BLaER1 treated with 17β-estradiol and CSF1 and Interleukin-3, amounts not matched to agents 10 nM and 100 nM (cell line): ENCODE data around the gene KAZN.

Experiments used
- H3K27ac ChIP-seq, 11 experiments: shearing (Covaris generic); formaldehyde crosslinking; 2 replicates each; pipeline ENCODE4 v1.8.1; 2022
- H3K27me3 ChIP-seq, 11 experiments: shearing (Covaris generic); formaldehyde crosslinking; 2 replicates each; pipeline ENCODE4 v1.8.1; 2022
- H3K36me3 ChIP-seq, 11 experiments: shearing (Covaris generic); formaldehyde crosslinking; 2 replicates each; pipeline ENCODE4 v1.8.1; 2022
- H3K4me1 ChIP-seq, 10 experiments: shearing (Covaris generic); formaldehyde crosslinking; 2 replicates each; pipeline ENCODE4 v1.8.1; 2022
- H3K4me2 ChIP-seq, 11 experiments: shearing (Covaris generic); formaldehyde crosslinking; 2 replicates each; pipeline ENCODE4 v1.8.1; 2022
- H3K4me3 ChIP-seq, 10 experiments: shearing (Covaris generic); formaldehyde crosslinking; 2 replicates each; pipeline ENCODE4 v1.8.1; 2022
- H3K9ac ChIP-seq, 11 experiments: shearing (Covaris generic); formaldehyde crosslinking; 2 replicates each; pipeline ENCODE4 v1.8.1; 2022
- H3K9me3 ChIP-seq, 11 experiments: shearing (Covaris generic); formaldehyde crosslinking; replicated peaks in 1 of 11; 2 replicates each; pipeline ENCODE4 v1.8.1; 2022
- H4K20me1 ChIP-seq, 11 experiments: shearing (Covaris generic); formaldehyde crosslinking; 2 replicates each; pipeline ENCODE4 v1.8.1; 2022
- Cebpa-rat ChIP-seq, 11 experiments: shearing (Covaris generic); IDR thresholded peaks; 2 replicates each; pipeline ENCODE4 v1.8.1; 2022

Gene KAZN

GRCh38 chr1:14778898-14779865, 180.7 kb downstream of the KAZN start:
- peaks cover 18 to 68% (median 55%) of the 10 kb centered on the region in 10 experiments for H3K4me1 ChIP-seq
- H4K20me1 ChIP-seq, result no peaks in the 10 kb centered on the region
- H3K27ac ChIP-seq, result peak overlapping the region in 8 of 11 experiments; percentile 70 to 88 (median 80); a peak in 16 of 22 replicates
- peak overlapping the region in 8 of 11 experiments; percentile 43 to 73 (median 58); a peak in 12 of 22 replicates for H3K9ac ChIP-seq
- no peak overlapping the region for H3K4me3 ChIP-seq
- no peak for TF ChIP-seq Cebpa-rat (IDR thresholded peaks at IDR 0.05)
- no peaks in the 10 kb centered on the region for H3K27me3 ChIP-seq
- peak overlapping the region; percentile 43 to 92 (median 79); a peak in 19 of 22 replicates for H3K4me2 ChIP-seq
- no peaks in the 10 kb centered on the region for H3K36me3 ChIP-seq
- peaks cover 0 to 20% (median 5%) of the 10 kb centered on the region in 11 experiments; a peak in 10 of 22 replicates for H3K9me3 ChIP-seq

GRCh38 chr1:14780271-14780670, 181.8 kb downstream of the KAZN start:
- Histone ChIP-seq H3K9me3 (peaks cover 0 to 17% (median 6%) of the 10 kb centered on the region in 11 experiments; a peak in 11 of 22 replicates), H4K20me1 (no peaks in the 10 kb centered on the region), H3K4me1 (peaks cover 18 to 67% (median 55%) of the 10 kb centered on the region in 10 experiments), H3K36me3 (no peaks in the 10 kb centered on the region), H3K9ac (no peak overlapping the region), H3K4me2 (peak overlapping the region in 6 of 11 experiments; percentile 22 to 79 (median 62); a peak in 8 of 22 replicates), H3K27me3 (no peaks in the 10 kb centered on the region), H3K27ac (0 out of 22 replicates have a peak overlapping the region, but pooled peaks of 2 of the 11 experiments have one; percentile 15 to 30), H3K4me3 (no peak overlapping the region)
- TF ChIP-seq Cebpa-rat (IDR thresholded peaks at IDR 0.05), result no peak

DNA sequence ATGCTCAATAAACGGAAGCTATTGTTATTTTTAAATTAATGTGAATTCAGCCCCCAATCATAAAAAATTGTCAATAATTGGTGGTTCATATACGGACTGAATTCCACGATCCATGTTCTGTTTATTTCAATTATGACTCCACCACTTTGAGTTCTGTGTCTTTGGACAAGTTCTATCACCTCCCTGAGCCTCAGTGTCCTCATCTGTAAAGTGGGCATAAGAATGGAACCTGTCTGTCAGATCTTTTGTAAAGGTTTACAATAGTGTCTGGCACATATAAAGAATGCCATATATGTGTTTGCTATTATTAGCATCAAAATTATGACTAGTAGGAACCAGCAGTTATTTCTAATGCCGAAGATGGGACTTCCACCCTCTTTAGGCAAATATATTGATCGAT, 183.3 kb downstream of the KAZN start:
- H3K4me3 ChIP-seq, result no peak overlapping the region
- no peaks in the 10 kb centered on the region for H3K36me3 ChIP-seq
- no peaks in the 10 kb centered on the region for H3K27me3 ChIP-seq
- H3K9me3 ChIP-seq, result peaks cover 0 to 8% (median under 1%) of the 10 kb centered on the region in 11 experiments; a peak in 4 of 22 replicates
- H4K20me1 ChIP-seq, result no peaks in the 10 kb centered on the region
- H3K9ac ChIP-seq, result no peak overlapping the region
- peaks cover 18 to 57% (median 48%) of the 10 kb centered on the region in 10 experiments for H3K4me1 ChIP-seq
- 0 out of 22 replicates have a peak overlapping the region, but pooled peaks of 1 of the 11 experiments have one; percentile 37 for H3K4me2 ChIP-seq
- no peak for TF ChIP-seq Cebpa-rat (IDR thresholded peaks at IDR 0.05)
- no peak overlapping the region for H3K27ac ChIP-seq

GRCh38 chr1:14782741-14783591, 184.5 kb downstream of the KAZN start:
- Histone ChIP-seq H3K9ac (0 out of 22 replicates have a peak overlapping the region, but pooled peaks of 1 of the 11 experiments have one; percentile 2), H3K27me3 (no peaks in the 10 kb centered on the region), H3K27ac (no peak overlapping the region), H3K36me3 (no peaks in the 10 kb centered on the region), H3K9me3 (peaks cover 0 to 8% (median 0%) of the 10 kb centered on the region in 11 experiments; a peak in 2 of 22 replicates), H3K4me3 (no peak overlapping the region), H3K4me1 (peaks cover 7 to 45% (median 37%) of the 10 kb centered on the region in 10 experiments), H4K20me1 (no peaks in the 10 kb centered on the region), H3K4me2 (peak overlapping the region in 9 of 11 experiments; percentile 32 to 58 (median 45); a peak in 17 of 22 replicates)
- no peak for TF ChIP-seq Cebpa-rat (IDR thresholded peaks at IDR 0.05)

- no peaks in the 10 kb centered on the region for H3K27me3 ChIP-seq
- H3K4me2 ChIP-seq, result peak overlapping the region in 4 of 11 experiments; percentile 37 to 58 (median 50); a peak in 2 of 22 replicates
- no peak for TF ChIP-seq Cebpa-rat (IDR thresholded peaks at IDR 0.05)
- H3K27ac ChIP-seq, result no peak overlapping the region
- H3K9me3 ChIP-seq, result peaks cover 0 to 8% (median 0%) of the 10 kb centered on the region in 11 experiments; a peak in 2 of 22 replicates
- no peaks in the 10 kb centered on the region for H4K20me1 ChIP-seq
- H3K4me3 ChIP-seq, result no peak overlapping the region
- H3K36me3 ChIP-seq, result no peaks in the 10 kb centered on the region
- H3K9ac ChIP-seq, result no peak overlapping the region
- peaks cover 2 to 40% (median 31%) of the 10 kb centered on the region in 10 experiments for H3K4me1 ChIP-seq
Measured at GRCh38 chr1:14783592-14783886, 185.1 kb downstream of the KAZN start.

- TF ChIP-seq Cebpa-rat (IDR thresholded peaks at IDR 0.05), result no peak
- H3K36me3 ChIP-seq, result no peaks in the 10 kb centered on the region
Measured at GRCh38 chr1:14784790-14785773, 186.6 kb downstream of the KAZN start.

GRCh38 chr1:14786109-14786675, 187.7 kb downstream of the KAZN start:
- Histone ChIP-seq H4K20me1 (no peaks in the 10 kb centered on the region), H3K9ac (no peak overlapping the region), H3K36me3 (no peaks in the 10 kb centered on the region), H3K9me3 (peaks cover 0 to 8% (median 0%) of the 10 kb centered on the region in 11 experiments; a peak in 2 of 22 replicates), H3K4me3 (no peak overlapping the region), H3K27ac (no peak overlapping the region), H3K4me2 (no peak overlapping the region), H3K27me3 (no peaks in the 10 kb centered on the region), H3K4me1 (peaks cover 0 to 20% (median 14%) of the 10 kb centered on the region in 10 experiments; a peak in 16 of 20 replicates)
- TF ChIP-seq Cebpa-rat (IDR thresholded peaks at IDR 0.05), result no peak

More at GRCh38 chr1:14784790-14785773, 186.6 kb downstream of the KAZN start:
- Histone ChIP-seq H3K4me1 (peaks cover 0 to 24% (median 18%) of the 10 kb centered on the region in 10 experiments; a peak in 16 of 20 replicates), H3K9ac (no peak overlapping the region), H3K27me3 (no peaks in the 10 kb centered on the region), H4K20me1 (no peaks in the 10 kb centered on the region), H3K4me3 (no peak overlapping the region), H3K9me3 (peaks cover 0 to 8% (median 0%) of the 10 kb centered on the region in 11 experiments; a peak in 2 of 22 replicates), H3K4me2 (no peak overlapping the region), H3K27ac (no peak overlapping the region)
